Neural cell (in vitro differentiated cells): Measurements from ENCODE around the gene RETNLB. TPM values are rescaled to one million over a fixed set of nuclear protein-coding genes. Genes with fewer than 3 reads are reported as not detected.

ENCODE experiments used
- H2AFZ ChIP-seq: fragments of 200-600, 300-800 bp; sonication (generic), shearing (Covaris generic); 2 replicates; pipeline ENCODE4 v1.6.0; 2014; ENCODE audit warnings: low read depth, mild to moderate bottlenecking, antibody characterized with exemption, low read length, moderate library complexity
- H3F3A ChIP-seq: fragments of 200-600 bp; shearing (Covaris generic); 2 replicates; pipeline ENCODE4 v1.6.1; 2016; ENCODE audit warnings: mild to moderate bottlenecking, moderate library complexity, mixed read lengths, antibody characterized with exemption, low read length; ENCODE audit not compliant: insufficient read depth, poor library complexity, severe bottlenecking
- H3K27ac ChIP-seq: fragments of 200-600, 300-800 bp; sonication (generic), shearing (Covaris generic); 2 replicates; pipeline ENCODE4 v1.5.1; 2014; ENCODE audit warnings: mild to moderate bottlenecking, low read length, moderate library complexity
- H3K27me3 ChIP-seq: fragments of 300-800, 200-600 bp; sonication (generic), shearing (Covaris generic); 2 replicates; pipeline ENCODE4 v1.6.0; 2014; ENCODE audit warnings: mild to moderate bottlenecking, low read depth, low read length, moderate library complexity; ENCODE audit not compliant: insufficient read depth
- H3K36me3 ChIP-seq: fragments of 300-800, 200-600 bp; sonication (generic), shearing (Covaris generic); 2 replicates; pipeline ENCODE4 v1.5.1; 2014; ENCODE audit warnings: mild to moderate bottlenecking, antibody characterized with exemption, low read length, moderate library complexity; ENCODE audit not compliant: insufficient read depth
- H3K4me2 ChIP-seq: fragments of 300-800, 200-600 bp; sonication (generic), shearing (Covaris generic); 2 replicates; pipeline ENCODE4 v1.6.0; 2014; ENCODE audit warnings: mild to moderate bottlenecking, low read length
- H3K4me3 ChIP-seq: fragments of 300-800, 200-600 bp; sonication (generic), shearing (Covaris generic); 2 replicates; pipeline ENCODE4 v1.5.1; 2014; ENCODE audit warnings: mild to moderate bottlenecking, low read length, moderate library complexity
- H3K79me2 ChIP-seq: fragments of 200-600 bp; shearing (Covaris generic); replicated peaks from 2 replicates; pipeline ENCODE4 v1.6.0; 2014; ENCODE audit warnings: mild to moderate bottlenecking, low read length, moderate library complexity; ENCODE audit not compliant: insufficient read depth
- H3K9ac ChIP-seq: fragments of 300-800, 200-600 bp; sonication (generic), shearing (Covaris generic); 2 replicates; pipeline ENCODE4 v1.6.1; 2016; ENCODE audit warnings: mild to moderate bottlenecking, low read length, mixed read lengths
- H3K9me2 ChIP-seq: fragments of 200-600 bp; shearing (Covaris generic); 2 replicates; pipeline ENCODE4 v1.6.1; 2016; ENCODE audit warnings: mild to moderate bottlenecking, low read length, mixed read lengths; ENCODE audit not compliant: insufficient read depth
- H3K9me3 ChIP-seq: fragments of 200-600, 300-800 bp; sonication (generic), shearing (Covaris generic); 2 replicates; pipeline ENCODE4 v1.6.1; 2016; ENCODE audit warnings: mild to moderate bottlenecking, mixed run types, low read length, moderate library complexity, mixed read lengths
- H4K20me1 ChIP-seq: fragments of 200-600 bp; shearing (Covaris generic); 2 replicates; pipeline ENCODE4 v1.6.1; 2016; ENCODE audit warnings: mild to moderate bottlenecking, mixed run types; ENCODE audit not compliant: insufficient read depth
- EP300 ChIP-seq: fragments of 450-650 bp; conservative IDR thresholded peaks from 2 replicates; pipeline ENCODE4 v1.6.1; 2014; ENCODE audit warnings: antibody characterized with exemption, mild to moderate bottlenecking, moderate library complexity; ENCODE audit not compliant: poor library complexity, severe bottlenecking
- EZH2 ChIP-seq: fragments of 200-600, 300-800 bp; shearing (Covaris generic), sonication (generic); IDR thresholded peaks from 2 replicates; pipeline ENCODE4 v1.6.1; 2014; ENCODE audit warnings: antibody characterized with exemption, low read length, borderline replicate concordance, mild to moderate bottlenecking; ENCODE audit not compliant: insufficient read depth, poor library complexity, severe bottlenecking
- MXI1 ChIP-seq: fragments of 450-650 bp; conservative IDR thresholded peaks from 2 replicates; pipeline ENCODE4 v1.6.1; 2014; ENCODE audit warnings: antibody characterized with exemption, mild to moderate bottlenecking; ENCODE audit not compliant: poor library complexity, severe bottlenecking
- POLR2AphosphoS5 ChIP-seq: IDR thresholded peaks from 2 replicates; pipeline ENCODE4 v1.6.1; 2012
- RAD21 ChIP-seq: fragments of 450-650 bp; conservative IDR thresholded peaks from 2 replicates; pipeline ENCODE4 v1.6.1; 2014; ENCODE audit warnings: antibody characterized with exemption, mild to moderate bottlenecking, moderate library complexity
- SMC3 ChIP-seq: fragments of 450-650 bp; conservative IDR thresholded peaks from 2 replicates; pipeline ENCODE4 v1.6.1; 2014; ENCODE audit warnings: antibody characterized with exemption, mild to moderate bottlenecking, moderate library complexity; ENCODE audit not compliant: poor library complexity
- TAF1 ChIP-seq: IDR thresholded peaks from 2 replicates; pipeline ENCODE4 v1.6.1; 2012; ENCODE audit warnings: low read depth
- polyA plus RNA-seq: library from polyadenylated mRNA; depleted of rRNA; stranded (reverse); fragments of >200 nt; gene quantifications from 2 replicates; pipeline ENCODE4 v1.2.3, GENCODE V29; 2014
- TF ChIP-seq, protein P1 (sequence below): fragments of 450-650 bp; IDR thresholded peaks from 2 replicates; pipeline ENCODE4 v1.5.1; 2014; ENCODE audit warnings: antibody characterized with exemption, mild to moderate bottlenecking, moderate library complexity; ENCODE audit not compliant: poor library complexity, severe bottlenecking
- TF ChIP-seq, protein P2 (sequence below): IDR thresholded peaks from 2 replicates; pipeline ENCODE4 v1.6.1; 2012; ENCODE audit warnings: borderline replicate concordance

RETNLB gene
- polyA plus RNA-seq, 1 donor from 2014 or later: not detected

DNA sequence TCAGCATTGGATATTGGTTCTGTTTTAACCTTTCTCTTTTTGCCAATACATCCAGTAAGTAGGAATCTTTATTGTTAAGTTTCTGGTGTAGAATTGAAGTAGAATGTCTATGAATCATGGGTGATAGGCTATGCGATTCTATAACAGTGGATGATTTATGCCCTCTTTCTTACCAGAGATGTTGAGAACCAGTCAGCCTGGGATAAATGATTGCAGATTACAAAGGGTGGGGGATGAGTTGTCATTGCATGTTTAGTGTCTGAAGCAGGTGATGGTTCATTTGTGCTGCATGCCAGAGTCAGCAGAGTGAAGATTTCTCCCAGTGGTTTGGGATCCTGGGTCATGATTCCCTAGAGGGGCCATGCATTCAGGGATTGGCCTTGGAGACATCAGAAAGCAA lies 14.3 kb downstream of the RETNLB start:
- Histone ChIP-seq H3K4me2 (no peak overlapping the region), H3F3A (no peaks in the 10 kb centered on the region), H3K27ac (no peak overlapping the region), H3K4me3 (no peak overlapping the region), H3K9me2 (no peaks in the 10 kb centered on the region), H3K79me2 (no peaks in the 10 kb centered on the region), H3K9me3 (no peaks in the 10 kb centered on the region), H4K20me1 (no peaks in the 10 kb centered on the region), H3K9ac (no peak overlapping the region), H3K36me3 (no peaks in the 10 kb centered on the region), H3K27me3 (no peaks in the 10 kb centered on the region), H2AFZ (no peak overlapping the region)
- TF ChIP-seq EZH2: no peak
- no peak for TF ChIP-seq MXI1
- TF ChIP-seq, protein P1, sequence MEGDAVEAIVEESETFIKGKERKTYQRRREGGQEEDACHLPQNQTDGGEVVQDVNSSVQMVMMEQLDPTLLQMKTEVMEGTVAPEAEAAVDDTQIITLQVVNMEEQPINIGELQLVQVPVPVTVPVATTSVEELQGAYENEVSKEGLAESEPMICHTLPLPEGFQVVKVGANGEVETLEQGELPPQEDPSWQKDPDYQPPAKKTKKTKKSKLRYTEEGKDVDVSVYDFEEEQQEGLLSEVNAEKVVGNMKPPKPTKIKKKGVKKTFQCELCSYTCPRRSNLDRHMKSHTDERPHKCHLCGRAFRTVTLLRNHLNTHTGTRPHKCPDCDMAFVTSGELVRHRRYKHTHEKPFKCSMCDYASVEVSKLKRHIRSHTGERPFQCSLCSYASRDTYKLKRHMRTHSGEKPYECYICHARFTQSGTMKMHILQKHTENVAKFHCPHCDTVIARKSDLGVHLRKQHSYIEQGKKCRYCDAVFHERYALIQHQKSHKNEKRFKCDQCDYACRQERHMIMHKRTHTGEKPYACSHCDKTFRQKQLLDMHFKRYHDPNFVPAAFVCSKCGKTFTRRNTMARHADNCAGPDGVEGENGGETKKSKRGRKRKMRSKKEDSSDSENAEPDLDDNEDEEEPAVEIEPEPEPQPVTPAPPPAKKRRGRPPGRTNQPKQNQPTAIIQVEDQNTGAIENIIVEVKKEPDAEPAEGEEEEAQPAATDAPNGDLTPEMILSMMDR: no peak
- no peak for TF ChIP-seq RAD21
- no peak for TF ChIP-seq EP300
- no peak for TF ChIP-seq TAF1
- TF ChIP-seq POLR2AphosphoS5: no peak
- TF ChIP-seq, protein P2, sequence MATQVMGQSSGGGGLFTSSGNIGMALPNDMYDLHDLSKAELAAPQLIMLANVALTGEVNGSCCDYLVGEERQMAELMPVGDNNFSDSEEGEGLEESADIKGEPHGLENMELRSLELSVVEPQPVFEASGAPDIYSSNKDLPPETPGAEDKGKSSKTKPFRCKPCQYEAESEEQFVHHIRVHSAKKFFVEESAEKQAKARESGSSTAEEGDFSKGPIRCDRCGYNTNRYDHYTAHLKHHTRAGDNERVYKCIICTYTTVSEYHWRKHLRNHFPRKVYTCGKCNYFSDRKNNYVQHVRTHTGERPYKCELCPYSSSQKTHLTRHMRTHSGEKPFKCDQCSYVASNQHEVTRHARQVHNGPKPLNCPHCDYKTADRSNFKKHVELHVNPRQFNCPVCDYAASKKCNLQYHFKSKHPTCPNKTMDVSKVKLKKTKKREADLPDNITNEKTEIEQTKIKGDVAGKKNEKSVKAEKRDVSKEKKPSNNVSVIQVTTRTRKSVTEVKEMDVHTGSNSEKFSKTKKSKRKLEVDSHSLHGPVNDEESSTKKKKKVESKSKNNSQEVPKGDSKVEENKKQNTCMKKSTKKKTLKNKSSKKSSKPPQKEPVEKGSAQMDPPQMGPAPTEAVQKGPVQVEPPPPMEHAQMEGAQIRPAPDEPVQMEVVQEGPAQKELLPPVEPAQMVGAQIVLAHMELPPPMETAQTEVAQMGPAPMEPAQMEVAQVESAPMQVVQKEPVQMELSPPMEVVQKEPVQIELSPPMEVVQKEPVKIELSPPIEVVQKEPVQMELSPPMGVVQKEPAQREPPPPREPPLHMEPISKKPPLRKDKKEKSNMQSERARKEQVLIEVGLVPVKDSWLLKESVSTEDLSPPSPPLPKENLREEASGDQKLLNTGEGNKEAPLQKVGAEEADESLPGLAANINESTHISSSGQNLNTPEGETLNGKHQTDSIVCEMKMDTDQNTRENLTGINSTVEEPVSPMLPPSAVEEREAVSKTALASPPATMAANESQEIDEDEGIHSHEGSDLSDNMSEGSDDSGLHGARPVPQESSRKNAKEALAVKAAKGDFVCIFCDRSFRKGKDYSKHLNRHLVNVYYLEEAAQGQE: no peak
- TF ChIP-seq SMC3: no peak

DNA sequence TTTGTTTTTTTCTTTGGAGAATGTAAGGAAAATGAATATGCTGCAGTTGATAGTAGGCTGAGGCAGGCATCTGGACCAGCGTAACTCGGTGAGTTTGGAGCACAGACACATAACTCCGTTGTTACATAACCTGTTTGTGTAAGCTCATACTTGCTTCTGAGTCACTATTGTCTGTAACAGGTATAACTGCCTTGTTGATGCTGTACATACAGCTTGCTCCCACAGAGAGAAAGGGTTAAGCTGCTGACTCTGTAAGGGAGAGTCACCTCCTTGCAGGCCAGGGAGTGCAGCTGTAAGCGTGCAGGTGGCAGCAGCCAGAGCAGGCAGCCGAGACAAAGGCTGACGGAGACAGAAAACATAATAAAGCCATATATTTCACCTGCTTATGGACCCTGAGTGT lies 20.4 kb downstream of the RETNLB start:
- Histone ChIP-seq H2AFZ (no peak overlapping the region), H3F3A (no peaks in the 10 kb centered on the region), H3K27ac (no peak overlapping the region), H3K27me3 (no peaks in the 10 kb centered on the region), H4K20me1 (no peaks in the 10 kb centered on the region), H3K36me3 (no peaks in the 10 kb centered on the region), H3K4me2 (no peak overlapping the region), H3K79me2 (no peaks in the 10 kb centered on the region), H3K9me2 (no peaks in the 10 kb centered on the region), H3K9me3 (no peaks in the 10 kb centered on the region), H3K9ac (no peak overlapping the region), H3K4me3 (no peak overlapping the region)
- TF ChIP-seq, protein P1: no peak
- TF ChIP-seq EP300 (no peak), EZH2 (no peak), POLR2AphosphoS5 (no peak), SMC3 (no peak), TAF1 (no peak), MXI1 (no peak), RAD21 (no peak)
- TF ChIP-seq, protein P2: no peak
